ENCODE data around the gene LGI2.
"Not testable (repeated sequence)": the region's sequence is repeated elsewhere in the genome, so short reads cannot be mapped to it uniquely, and the experiment has no call there.

LGI2 gene

DNA sequence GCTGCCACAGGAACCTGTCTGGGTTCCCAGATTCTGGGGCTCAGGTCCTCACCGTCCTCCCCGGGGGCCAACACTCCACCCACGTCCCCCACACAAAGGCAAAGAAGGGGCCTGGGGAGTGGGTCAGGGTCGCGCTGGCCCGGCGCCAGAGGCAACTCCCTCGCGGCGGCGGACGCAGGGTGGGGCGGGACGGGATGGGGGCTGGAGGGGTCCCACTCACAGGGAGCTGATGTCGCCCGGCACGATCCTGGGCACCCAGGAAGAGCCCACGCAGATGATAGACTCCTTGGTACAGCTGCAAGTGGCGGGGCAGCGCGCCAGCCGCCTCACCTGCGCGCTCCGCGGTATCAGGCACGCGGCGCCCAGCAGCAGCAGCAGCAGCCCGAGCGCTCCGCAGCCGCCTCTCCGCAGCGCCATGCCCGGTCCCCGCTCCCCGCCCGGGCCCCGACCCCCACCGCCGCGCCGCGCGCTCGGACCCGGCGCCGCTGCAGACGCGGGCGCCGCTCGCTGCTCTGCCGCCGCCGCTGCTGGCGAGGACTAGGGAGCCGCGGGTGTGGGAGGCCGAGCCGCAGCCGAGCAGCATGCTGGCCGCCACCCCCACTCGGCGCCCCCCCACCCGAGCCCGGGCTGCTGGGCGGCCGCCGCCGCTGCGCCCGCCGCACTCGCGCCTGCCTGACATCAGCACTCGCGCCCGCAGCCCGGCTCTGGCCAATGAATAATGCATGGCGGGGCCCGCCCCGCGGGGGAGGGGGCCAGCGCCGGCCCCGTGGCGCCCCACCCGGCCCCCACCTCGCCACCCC is at the start of gene LGI2:
TSS of gene LGI2 (minus strand) at position 670 of the 800 bp plus-strand sequence. CDS start at position 417, 253 bp downstream.
- no peak for TF ChIP-seq POLR2A (IDR thresholded peaks at IDR 0.05; ENCODE audit: low read depth, low read length)
- no peak for FAIRE-seq
- DNase-seq (ENCODE audit: insufficient read length, low spot score): no peak

DNA sequence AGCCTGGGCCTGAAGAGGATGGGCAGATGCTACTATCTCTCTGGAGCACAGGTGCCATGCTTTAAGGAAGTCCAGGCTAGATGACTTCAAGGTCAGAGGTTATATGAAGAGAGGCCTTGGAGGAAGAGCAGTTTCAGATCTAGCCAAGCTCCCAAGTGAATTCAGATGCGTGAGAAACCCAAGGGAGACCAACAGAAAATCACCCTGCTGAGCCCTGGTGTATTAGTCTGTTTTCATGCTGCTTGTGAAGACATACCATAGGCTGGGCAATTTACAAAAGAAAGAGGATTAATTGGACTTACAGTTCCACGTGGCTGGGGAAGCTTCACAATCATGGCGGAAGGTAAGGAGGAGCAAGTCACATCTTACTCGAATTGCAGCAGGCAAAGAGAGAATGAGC is 47.8 kb upstream of the LGI2 start:
- TF ChIP-seq POLR2A (IDR thresholded peaks at IDR 0.05; ENCODE audit: low read depth, low read length): no peak
- DNase-seq (ENCODE audit: insufficient read length, low spot score): no peak
- FAIRE-seq: no peak

- FAIRE-seq: no peak
- TF ChIP-seq POLR2A (IDR thresholded peaks at IDR 0.05; ENCODE audit: low read depth, low read length): no peak
These were observed 46.1 kb upstream of the LGI2 start for GRCh38 chr4:25076625-25077398.

GRCh38 chr4:25075851-25076250 is 45.1 kb upstream of the LGI2 start:
- no peak for TF ChIP-seq POLR2A (IDR thresholded peaks at IDR 0.05; ENCODE audit: low read depth, low read length)
- no peak for DNase-seq (ENCODE audit: insufficient read length, low spot score)
- no peak for FAIRE-seq

More at GRCh38 chr4:25076625-25077398, 46.1 kb upstream of the LGI2 start:
- DNase-seq (ENCODE audit: insufficient read length, low spot score): no peak

DNA sequence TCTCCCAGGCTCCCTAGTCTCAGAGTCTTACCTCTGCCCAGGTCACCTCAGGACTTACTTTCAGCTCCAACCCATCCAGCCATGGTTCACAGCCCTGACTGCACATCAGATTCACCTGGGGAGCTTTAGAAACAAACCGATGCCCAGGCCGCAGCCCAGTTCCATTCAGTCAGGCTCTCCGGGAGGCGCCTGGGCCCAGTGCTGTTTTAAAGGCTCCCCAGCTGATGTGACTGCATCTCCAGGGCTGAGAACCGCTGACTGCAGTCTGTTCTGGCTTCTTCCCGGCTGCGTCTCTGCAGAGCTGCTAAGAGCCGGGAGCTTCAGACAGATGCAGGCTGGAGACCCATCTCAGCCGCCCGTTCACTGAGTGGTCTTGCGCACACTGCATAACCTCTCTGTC is 44.4 kb upstream of the LGI2 start:
- no peak for DNase-seq (ENCODE audit: insufficient read length, low spot score)
- FAIRE-seq: no peak
- TF ChIP-seq POLR2A (IDR thresholded peaks at IDR 0.05; ENCODE audit: low read depth, low read length): no peak

DNA sequence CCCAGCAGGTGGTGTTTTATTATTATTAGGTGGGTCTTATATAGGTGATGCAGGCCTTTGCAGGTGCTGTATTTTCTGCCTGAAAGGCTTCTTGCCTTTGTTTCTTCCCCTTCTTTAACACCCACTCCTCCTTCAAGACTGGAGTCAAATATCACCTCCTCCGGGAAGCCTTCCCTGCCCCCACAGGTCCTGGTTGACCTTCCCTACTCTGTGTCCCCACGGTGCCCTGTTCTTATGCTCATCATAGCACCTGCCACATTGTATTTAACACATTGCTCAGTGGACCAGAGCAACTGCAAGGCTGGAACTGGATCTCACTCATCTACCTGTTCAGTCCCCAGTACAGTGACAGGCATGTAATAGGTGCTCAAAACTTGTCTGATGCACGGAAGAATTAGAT is 39.8 kb upstream of the LGI2 start:
- TF ChIP-seq POLR2A (IDR thresholded peaks at IDR 0.05; ENCODE audit: low read depth, low read length): no peak
- DNase-seq (ENCODE audit: insufficient read length, low spot score) (no peak), FAIRE-seq (no peak)

DNA sequence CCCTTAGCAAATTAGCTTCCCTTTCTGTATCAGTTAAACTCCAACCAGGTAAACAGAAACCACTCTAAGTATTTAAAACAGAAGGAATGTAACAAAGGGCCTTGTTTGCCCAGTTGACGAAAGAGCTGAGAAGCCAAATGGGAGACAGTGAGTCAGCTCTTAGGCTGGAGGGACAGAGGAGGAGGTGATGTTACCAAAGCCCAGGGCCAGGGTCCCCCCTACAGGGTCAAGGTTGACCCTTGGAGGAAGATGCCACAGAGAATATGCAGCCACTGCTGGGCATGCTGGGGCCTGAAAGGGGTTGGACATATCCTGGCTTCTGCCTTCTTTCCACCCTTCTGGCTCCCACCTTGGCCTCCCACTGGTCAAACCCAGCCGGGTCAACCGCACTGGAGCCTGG is 38.3 kb upstream of the LGI2 start:
- FAIRE-seq: no peak
- DNase-seq (ENCODE audit: insufficient read length, low spot score): no peak
- TF ChIP-seq POLR2A (IDR thresholded peaks at IDR 0.05; ENCODE audit: low read depth, low read length): no peak

- DNase-seq (ENCODE audit: insufficient read length, low spot score) (no peak), FAIRE-seq (no peak)
- no peak for TF ChIP-seq POLR2A (IDR thresholded peaks at IDR 0.05; ENCODE audit: low read depth, low read length)
These were observed 37.6 kb upstream of the LGI2 start for GRCh38 chr4:25068386-25068785.

DNA sequence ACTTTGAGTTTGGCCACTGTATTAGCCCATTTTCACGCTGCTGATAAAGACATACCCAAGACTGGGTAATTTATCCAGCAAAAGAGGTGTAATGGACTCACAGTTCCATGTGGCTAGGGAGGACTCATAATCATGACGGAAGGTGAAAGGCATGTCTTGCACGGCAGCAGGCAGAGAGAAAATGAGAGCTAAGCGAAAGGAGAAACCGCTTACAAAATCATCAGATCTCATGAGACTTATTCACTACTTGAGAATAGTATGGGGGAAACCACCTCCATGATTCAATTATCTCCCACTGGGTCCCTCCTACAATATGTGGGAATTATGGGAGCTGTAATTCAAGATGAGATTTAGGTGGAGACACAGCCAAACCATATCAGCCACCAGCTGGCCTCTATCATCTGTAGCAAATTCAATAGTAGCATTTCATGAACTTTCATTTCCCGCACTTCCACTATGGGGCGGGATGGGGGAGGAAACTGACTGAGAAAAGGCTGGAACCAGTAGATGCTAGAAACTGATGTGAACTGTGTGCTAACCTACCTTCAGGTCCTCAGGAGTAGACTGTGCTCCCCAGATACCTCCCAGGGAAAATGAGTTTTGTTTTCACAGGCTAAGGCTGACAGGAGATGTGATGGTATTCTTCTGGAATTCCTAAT is 35.3 kb upstream of the LGI2 start:
- TF ChIP-seq POLR2A (IDR thresholded peaks at IDR 0.05; ENCODE audit: low read depth, low read length): no peak
- no peak for FAIRE-seq
- DNase-seq (ENCODE audit: insufficient read length, low spot score): no peak

- FAIRE-seq (no peak), DNase-seq (ENCODE audit: insufficient read length, low spot score) (no peak)
- TF ChIP-seq POLR2A (IDR thresholded peaks at IDR 0.05; ENCODE audit: low read depth, low read length): no peak
These were observed 34.7 kb upstream of the LGI2 start for GRCh38 chr4:25065431-25065858.

DNA sequence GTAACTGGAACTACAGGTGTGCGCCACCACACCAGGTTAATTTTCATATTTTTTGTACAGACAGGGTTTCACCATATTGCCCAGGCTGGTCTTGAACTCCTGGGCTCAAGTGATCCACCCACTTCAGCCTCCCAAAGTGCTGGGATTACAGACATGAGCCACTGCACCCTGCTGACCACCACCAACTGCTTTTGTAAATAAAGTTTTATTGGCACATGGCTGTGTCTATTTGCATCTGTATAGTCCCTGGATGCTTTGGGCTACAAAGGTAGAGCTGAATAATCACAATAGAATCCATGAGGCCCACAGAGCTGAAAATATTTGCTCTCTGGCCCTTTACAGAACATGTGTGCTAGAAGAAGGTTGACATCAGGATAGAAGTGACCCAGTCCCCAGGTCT is 33.7 kb upstream of the LGI2 start:
- not testable (repeated sequence) for FAIRE-seq; DNase-seq (ENCODE audit: insufficient read length, low spot score)

DNA sequence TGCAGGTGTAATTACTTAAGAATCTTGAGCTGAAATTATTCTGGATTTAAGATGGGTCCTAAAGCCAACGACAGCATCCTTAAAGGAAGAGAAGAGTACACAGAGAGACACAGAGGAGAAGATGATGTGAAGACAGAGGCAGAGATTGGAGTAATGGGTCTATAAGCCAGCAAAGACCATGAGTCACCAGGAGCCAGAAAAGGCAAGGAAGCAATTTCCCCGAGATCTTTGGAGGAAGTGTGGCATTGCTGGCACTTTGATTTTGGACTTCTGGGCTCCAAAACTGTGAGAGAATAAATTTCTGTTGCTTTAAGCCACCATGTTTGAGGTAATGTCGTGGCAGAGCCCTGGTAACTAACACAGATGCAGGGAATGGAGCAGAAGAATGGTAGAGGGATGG is 32.4 kb upstream of the LGI2 start:
- no peak for TF ChIP-seq POLR2A (IDR thresholded peaks at IDR 0.05; ENCODE audit: low read depth, low read length)
- DNase-seq (ENCODE audit: insufficient read length, low spot score) (no peak), FAIRE-seq (no peak)

DNA sequence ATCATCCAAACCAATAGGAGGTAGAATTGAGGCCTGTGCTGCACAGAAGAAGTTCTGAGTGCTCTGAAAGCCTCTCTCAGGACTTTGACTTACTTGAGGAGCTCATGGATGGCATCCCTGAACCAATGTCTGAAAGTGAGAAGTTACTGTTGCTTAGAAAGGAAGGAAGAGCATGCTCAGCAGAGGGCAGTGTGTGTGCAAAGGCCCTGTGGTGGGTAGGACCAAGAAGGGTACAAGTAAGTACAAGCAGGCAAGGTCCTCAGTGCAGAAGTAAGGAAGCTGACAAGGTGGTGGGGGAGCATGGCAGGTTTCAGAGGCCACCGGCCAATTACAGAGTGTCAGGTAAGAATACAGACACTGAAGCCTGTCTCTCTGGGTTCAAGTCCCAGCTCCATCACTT is 31.4 kb upstream of the LGI2 start:
- FAIRE-seq: no peak
- no peak for TF ChIP-seq POLR2A (IDR thresholded peaks at IDR 0.05; ENCODE audit: low read depth, low read length)

DNA sequence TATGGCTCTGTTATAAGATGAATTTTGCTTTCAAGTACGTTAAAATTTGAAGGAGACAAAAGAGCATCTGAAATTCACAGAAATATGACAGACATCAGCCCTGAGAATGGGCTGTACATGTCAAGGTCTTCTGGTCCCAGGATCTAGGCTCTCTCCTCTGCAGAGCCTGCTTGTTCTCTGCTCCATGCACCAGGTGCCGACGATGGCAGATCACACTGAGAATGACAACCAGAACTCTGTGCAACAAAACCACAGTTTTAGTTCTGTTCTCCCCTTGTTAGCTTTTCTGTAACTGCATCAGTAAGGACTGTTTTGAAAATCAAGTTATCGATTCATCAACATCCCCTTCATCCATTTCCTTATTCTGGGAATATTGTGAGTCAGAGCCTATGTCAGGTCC is 30.9 kb upstream of the LGI2 start:
- no peak for TF ChIP-seq POLR2A (IDR thresholded peaks at IDR 0.05; ENCODE audit: low read depth, low read length)
- no peak for FAIRE-seq
- DNase-seq (ENCODE audit: insufficient read length, low spot score): no peak

More for the DNA sequence above, 31.4 kb upstream of the LGI2 start:
- DNase-seq (ENCODE audit: insufficient read length, low spot score): no peak
